T-cell (primary cell): ENCODE data around the gene AATK. TPM values are rescaled to one million over a fixed set of nuclear protein-coding genes. Genes with fewer than 3 reads are reported as not detected.

ENCODE experiments used
- ATAC-seq, 4 experiments: fragments of 200-7000 bp in 3 of 4; fragments of 150-1000 bp in 1 of 4; cut with Tn5 transposase; replicated peaks in 1 of 4; 1 replicate in 3 of 4; 2 replicates in 1 of 4; pipeline ENCODE4 v1.10.0; 2021; ENCODE audit warnings: moderate library complexity in 3 of 4, mild to moderate bottlenecking in 2 of 4, moderate number of reproducible peaks in 1 of 4
- CTCF ChIA-PET, 2 donors: fragments of 300-600 bp; sonication (Branson Sonifier 250); formaldehyde crosslinking; loops; one replicate each; lab custom pipeline; 2022; ENCODE audit warnings: antibody characterized with exemption in 2 of 2; lab: Charles Lee
- POLR2A ChIA-PET, 2 donors: fragments of 300-600 bp; sonication (Branson Sonifier 250); formaldehyde crosslinking; loops; one replicate each; lab custom pipeline; 2022; ENCODE audit warnings: antibody characterized with exemption in 2 of 2; lab: Charles Lee
- DNase-seq, 35 experiments: peaks; one replicate each; pipeline versions ENCODE4 v3.0.0 to v3.0.0-alpha.2; 2013 to 2023
- H3K27ac ChIP-seq: one replicate; pipeline ENCODE4 v1.5.1; 2013; ENCODE audit warnings: low read length
- H3K27me3 ChIP-seq, 2 experiments: replicated peaks in 1 of 2; 1 replicate in 1 of 2; 2 replicates in 1 of 2; pipeline versions ENCODE4 v1.6.1 to v1.7.0; 2013; ENCODE audit warnings: low read length in 1 of 2, mixed read lengths in 1 of 2; ENCODE audit not compliant: control insufficient read depth in 2 of 2, insufficient read depth in 2 of 2; ENCODE audit errors: extremely low read depth in 1 of 2
- H3K36me3 ChIP-seq, 2 donors: 1 replicate in 1 of 2; 2 replicates in 1 of 2; pipeline versions ENCODE4 v1.6.1 to v1.7.0; 2013; ENCODE audit warnings: low read length in 1 of 2; ENCODE audit not compliant: control insufficient read depth in 2 of 2, insufficient read depth in 1 of 2; ENCODE audit errors: extremely low read depth in 1 of 2
- H3K4me1 ChIP-seq, 2 experiments: 1 replicate in 1 of 2; 2 replicates in 1 of 2; pipeline versions ENCODE4 v1.6.1 to v1.7.0; 2013; ENCODE audit warnings: low read length in 2 of 2, mixed read lengths in 1 of 2; ENCODE audit not compliant: insufficient read depth in 2 of 2, control insufficient read depth in 1 of 2; ENCODE audit errors: extremely low read depth in 1 of 2
- H3K4me3 ChIP-seq, 2 donors: 1 replicate in 1 of 2; 2 replicates in 1 of 2; pipeline versions ENCODE4 v1.5.1 to v1.7.0; 2013; ENCODE audit warnings: mild to moderate bottlenecking in 2 of 2, low read length in 1 of 2, moderate library complexity in 1 of 2; ENCODE audit not compliant: control insufficient read depth in 1 of 2; ENCODE audit errors: extremely low read depth in 1 of 2
- H3K9me3 ChIP-seq: 2 replicates; pipeline ENCODE4 v1.7.0; 2013
- H3K27ac Mint-ChIP-seq, 2 donors: one replicate each; pipeline ENCODE4 v1.8.0; 2020 to 2021; ENCODE audit warnings: mild to moderate bottlenecking in 2 of 2, mixed read lengths in 2 of 2
- H3K27me3 Mint-ChIP-seq, 2 donors: one replicate each; pipeline ENCODE4 v1.8.0; 2021 to 2022; ENCODE audit warnings: mixed read lengths in 2 of 2
- H3K36me3 Mint-ChIP-seq: one replicate; pipeline ENCODE4 v1.8.0; 2021; ENCODE audit warnings: mixed read lengths
- H3K4me1 Mint-ChIP-seq, 3 donors: one replicate each; pipeline ENCODE4 v1.8.0; 2020 to 2022; ENCODE audit warnings: mixed read lengths in 3 of 3, mild to moderate bottlenecking in 1 of 3
- H3K4me3 Mint-ChIP-seq, 3 donors: one replicate each; pipeline ENCODE4 v1.8.0; 2020 to 2022; ENCODE audit warnings: mild to moderate bottlenecking in 3 of 3, mixed read lengths in 3 of 3, moderate library complexity in 3 of 3
- H3K9me3 Mint-ChIP-seq, 3 donors: one replicate each; pipeline ENCODE4 v1.8.0; 2020 to 2022; ENCODE audit warnings: mixed read lengths in 3 of 3
- WGBS: methylation state at CpG from one replicate; pipeline ENCODE4 v1.1.5; 2013; ENCODE audit warnings: missing lambda C conversion rate; ENCODE audit not compliant: insufficient coverage; 5-methylcytosine and 5-hydroxymethylcytosine counted together
- total RNA-seq, 35 experiments: library from RNA in 6 of 35; stranded (reverse) in 6 of 35; fragments of 120-200 nt in 1 of 35; gene quantifications; one replicate each; pipeline versions ENCODE4 v1.2.1 to v1.2.4 and lab custom pipeline; 2013 to 2026

The AATK gene
- total RNA-seq, 5 donors from 2014 or later (not counting 1 experiment from before 2014, with no cell fraction given): 0.63 to 11.1 (median 0.72) TPM

GRCh38 chr17:81202318-81202717 lies 36.3 kb upstream of the AATK start:
- Histone ChIP-seq H3K4me3 (no peak overlapping the region), H3K27ac (no peak overlapping the region), H3K27me3 (no peaks in the 10 kb centered on the region), H3K4me1 (no peaks in the 10 kb centered on the region), H3K9me3 (no peaks in the 10 kb centered on the region), H3K36me3 (peaks cover 11 to 23% of the 10 kb centered on the region in 2 donors)
- ATAC-seq (no peak), DNase-seq (no peak)
- Mint-ChIP-seq H3K27me3 (no peaks in the 10 kb centered on the region), H3K27ac (no peak overlapping the region), H3K9me3 (no peaks in the 10 kb centered on the region), H3K36me3 (no peaks in the 10 kb centered on the region), H3K4me3 (no peak overlapping the region), H3K4me1 (no peaks in the 10 kb centered on the region)
- 86% methylated on average over 6 of the region's 10 CpGs for WGBS
- POLR2A ChIA-PET: no interaction called here
- CTCF ChIA-PET: no interaction called here

GRCh38 chr17:81200695-81201580 lies 34.9 kb upstream of the AATK start:
- Histone ChIP-seq H3K4me1 (no peaks in the 10 kb centered on the region), H3K9me3 (no peaks in the 10 kb centered on the region), H3K27ac (no peak overlapping the region), H3K27me3 (no peaks in the 10 kb centered on the region), H3K36me3 (peaks cover 5 to 15% of the 10 kb centered on the region in 2 donors), H3K4me3 (no peak overlapping the region)
- Mint-ChIP-seq H3K36me3 (no peaks in the 10 kb centered on the region), H3K27ac (no peak overlapping the region), H3K27me3 (no peaks in the 10 kb centered on the region), H3K4me3 (no peak overlapping the region), H3K9me3 (no peaks in the 10 kb centered on the region), H3K4me1 (no peaks in the 10 kb centered on the region)
- peak in 4 of 35 experiments; percentile 17 to 34 (median 26) for DNase-seq
- ATAC-seq: peak in 2 of 4 experiments; percentile 35 to 39
- POLR2A ChIA-PET: no interaction called here
- CTCF ChIA-PET: interaction anchor here in 1 of 2 donors (0.6 kb wide), 1 partner anchor 41 kb away, joined by 3 read pairs; no protein-coding TSS in a partner anchor
- WGBS: 92% methylated on average over 18 of the region's 27 CpGs

GRCh38 chr17:81200201-81200600 lies 34.2 kb upstream of the AATK start:
- no peak for DNase-seq
- Mint-ChIP-seq H3K4me3 (no peak overlapping the region), H3K9me3 (no peaks in the 10 kb centered on the region), H3K27me3 (no peaks in the 10 kb centered on the region), H3K27ac (no peak overlapping the region), H3K4me1 (no peaks in the 10 kb centered on the region), H3K36me3 (no peaks in the 10 kb centered on the region)
- Histone ChIP-seq H3K9me3 (no peaks in the 10 kb centered on the region), H3K27me3 (no peaks in the 10 kb centered on the region), H3K27ac (no peak overlapping the region), H3K4me3 (no peak overlapping the region), H3K4me1 (no peaks in the 10 kb centered on the region), H3K36me3 (peaks cover 5 to 15% of the 10 kb centered on the region in 2 donors)
- POLR2A ChIA-PET: no interaction called here
- CTCF ChIA-PET: no interaction called here
- 98% methylated on average over 14 of the region's 18 CpGs for WGBS
- ATAC-seq: no peak

GRCh38 chr17:81199482-81199830 lies 33.4 kb upstream of the AATK start:
- ATAC-seq: no peak
- H3K9me3 Mint-ChIP-seq: no peaks in the 10 kb centered on the region
- WGBS: 95% methylated on average over 18 of the region's 18 CpGs
- Histone ChIP-seq H3K9me3 (no peaks in the 10 kb centered on the region), H3K27ac (no peak overlapping the region), H3K27me3 (no peaks in the 10 kb centered on the region), H3K36me3 (peaks cover 5 to 15% of the 10 kb centered on the region in 2 donors), H3K4me1 (no peaks in the 10 kb centered on the region), H3K4me3 (no peak overlapping the region)
- no peak for DNase-seq
- no peaks in the 10 kb centered on the region for H3K27me3 Mint-ChIP-seq
- H3K4me3 Mint-ChIP-seq: no peak overlapping the region
- no peak overlapping the region for H3K27ac Mint-ChIP-seq
- CTCF ChIA-PET: no interaction called here
- H3K4me1 Mint-ChIP-seq: no peaks in the 10 kb centered on the region
- POLR2A ChIA-PET: no interaction called here
- no peaks in the 10 kb centered on the region for H3K36me3 Mint-ChIP-seq

- Histone ChIP-seq H3K4me1 (no peaks in the 10 kb centered on the region), H3K27me3 (no peaks in the 10 kb centered on the region), H3K4me3 (no peak overlapping the region), H3K27ac (no peak overlapping the region), H3K36me3 (peaks cover 5 to 20% of the 10 kb centered on the region in 2 donors), H3K9me3 (no peaks in the 10 kb centered on the region)
- Mint-ChIP-seq H3K9me3 (no peaks in the 10 kb centered on the region), H3K27ac (no peak overlapping the region), H3K4me3 (no peak overlapping the region), H3K27me3 (no peaks in the 10 kb centered on the region), H3K36me3 (no peaks in the 10 kb centered on the region), H3K4me1 (no peaks in the 10 kb centered on the region)
- DNase-seq: no peak
- 94% methylated on average over 20 of the region's 22 CpGs for WGBS
- CTCF ChIA-PET: no interaction called here
- POLR2A ChIA-PET: no interaction called here
- no peak for ATAC-seq
Measured at GRCh38 chr17:81198826-81199481, 32.9 kb upstream of the AATK start.

- H3K27ac ChIP-seq: no peak overlapping the region
- no peak overlapping the region for H3K4me3 Mint-ChIP-seq
- WGBS: 92% methylated on average over 20 of the region's 21 CpGs
- ATAC-seq (no peak), DNase-seq (no peak)
- H3K9me3 ChIP-seq: no peaks in the 10 kb centered on the region
- H3K27me3 ChIP-seq: no peaks in the 10 kb centered on the region
- no peak overlapping the region for H3K27ac Mint-ChIP-seq
- H3K36me3 ChIP-seq: peaks cover 5 to 22% of the 10 kb centered on the region in 2 donors
- POLR2A ChIA-PET: no interaction called here
- no peaks in the 10 kb centered on the region for H3K9me3 Mint-ChIP-seq
- H3K27me3 Mint-ChIP-seq: no peaks in the 10 kb centered on the region
- H3K4me3 ChIP-seq: no peak overlapping the region
- CTCF ChIA-PET: no interaction called here
- no peaks in the 10 kb centered on the region for H3K4me1 Mint-ChIP-seq
- no peaks in the 10 kb centered on the region for H3K4me1 ChIP-seq
- H3K36me3 Mint-ChIP-seq: no peaks in the 10 kb centered on the region
Measured at GRCh38 chr17:81197831-81198490, 31.9 kb upstream of the AATK start.
